Endothelial cell of hepatic sinusoid (primary cell): ENCODE results near the gene SGMS1.
"Not testable (repeated sequence)": the region's sequence is repeated elsewhere in the genome, so short reads cannot be mapped to it uniquely, and the experiment has no call there.

Experiments used
- in situ Hi-C: cut with HindIII; loops from 2 replicates; pipeline ENCODE4 v1.10.0; 2017; ENCODE audit warnings: low sequenced_read_pairs

Gene SGMS1

GRCh38 chr10:50477287-50478203 lies 146.2 kb downstream of the SGMS1 start:
- in situ Hi-C loops = no loop called here

GRCh38 chr10:50473756-50474155 lies 150.0 kb downstream of the SGMS1 start:
- in situ Hi-C loops = no loop called here

GRCh38 chr10:50472914-50473313 lies 150.8 kb downstream of the SGMS1 start:
- in situ Hi-C loops = no loop called here

- in situ Hi-C loops = no loop called here
Measured at GRCh38 chr10:50471583-50471975, 152.2 kb downstream of the SGMS1 start.

- in situ Hi-C loops = no loop called here
Measured at GRCh38 chr10:50470798-50471582, 152.8 kb downstream of the SGMS1 start.

GRCh38 chr10:50470345-50470744 lies 153.4 kb downstream of the SGMS1 start:
- in situ Hi-C loops = no loop called here

GRCh38 chr10:50469778-50470193 lies 154.0 kb downstream of the SGMS1 start:
- in situ Hi-C loops = no loop called here

- in situ Hi-C loops = no loop called here
Measured at GRCh38 chr10:50469288-50469687, 154.5 kb downstream of the SGMS1 start.

- in situ Hi-C loops = no loop called here
Measured at GRCh38 chr10:50467209-50467608, 156.5 kb downstream of the SGMS1 start.

GRCh38 chr10:50464004-50464409 lies 159.7 kb downstream of the SGMS1 start:
- in situ Hi-C loops = no loop called here

- in situ Hi-C loops = no loop called here
Measured at GRCh38 chr10:50461834-50462233, 161.9 kb downstream of the SGMS1 start.

GRCh38 chr10:50461123-50461522 lies 162.6 kb downstream of the SGMS1 start:
- in situ Hi-C loops = no loop called here

GRCh38 chr10:50456719-50457118 lies 167.0 kb downstream of the SGMS1 start:
- in situ Hi-C loops = no loop called here

GRCh38 chr10:50453940-50454339 lies 169.8 kb downstream of the SGMS1 start:
- in situ Hi-C loops = no loop called here

- in situ Hi-C loops = no loop called here
Measured at GRCh38 chr10:50452603-50453002, 171.2 kb downstream of the SGMS1 start.

GRCh38 chr10:50447691-50448090 lies 176.1 kb downstream of the SGMS1 start:
- in situ Hi-C loops = no loop called here

GRCh38 chr10:50445777-50446176 lies 178.0 kb downstream of the SGMS1 start:
- in situ Hi-C loops = not testable (repeated sequence)

GRCh38 chr10:50440489-50440888 lies 183.3 kb downstream of the SGMS1 start:
- in situ Hi-C loops = no loop called here

GRCh38 chr10:50439806-50440205 lies 183.9 kb downstream of the SGMS1 start:
- in situ Hi-C loops = no loop called here

GRCh38 chr10:50439187-50439586 lies 184.6 kb downstream of the SGMS1 start:
- in situ Hi-C loops = no loop called here

- in situ Hi-C loops = no loop called here
Measured at GRCh38 chr10:50438049-50438936, 185.5 kb downstream of the SGMS1 start.
